ENCODE measurements around the gene MARVELD1. TPM values are rescaled to one million over a fixed set of nuclear protein-coding genes. Genes with fewer than 3 reads are reported as not detected.

Gene MARVELD1
- total and polyA plus RNA-seq, 2 experiments from 2014 or later = 7.3 to 23.7 TPM

DNA sequence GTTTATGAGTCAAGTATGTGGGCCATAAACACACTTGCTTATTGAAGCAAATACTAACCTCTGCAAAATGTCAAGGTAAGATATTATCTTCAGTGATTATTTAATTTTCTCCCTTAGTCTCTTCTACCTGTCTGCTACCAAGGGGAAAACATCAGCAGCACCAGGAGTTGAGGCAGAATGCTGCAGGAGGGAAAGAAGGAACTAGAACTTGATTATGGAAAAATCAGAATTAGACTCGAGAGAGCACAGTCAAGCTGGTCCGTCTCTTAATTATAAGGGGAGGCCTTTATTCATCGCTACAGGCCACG, 18.5 kb downstream of the MARVELD1 start (continued):
- TF ChIP-seq, protein P1, sequence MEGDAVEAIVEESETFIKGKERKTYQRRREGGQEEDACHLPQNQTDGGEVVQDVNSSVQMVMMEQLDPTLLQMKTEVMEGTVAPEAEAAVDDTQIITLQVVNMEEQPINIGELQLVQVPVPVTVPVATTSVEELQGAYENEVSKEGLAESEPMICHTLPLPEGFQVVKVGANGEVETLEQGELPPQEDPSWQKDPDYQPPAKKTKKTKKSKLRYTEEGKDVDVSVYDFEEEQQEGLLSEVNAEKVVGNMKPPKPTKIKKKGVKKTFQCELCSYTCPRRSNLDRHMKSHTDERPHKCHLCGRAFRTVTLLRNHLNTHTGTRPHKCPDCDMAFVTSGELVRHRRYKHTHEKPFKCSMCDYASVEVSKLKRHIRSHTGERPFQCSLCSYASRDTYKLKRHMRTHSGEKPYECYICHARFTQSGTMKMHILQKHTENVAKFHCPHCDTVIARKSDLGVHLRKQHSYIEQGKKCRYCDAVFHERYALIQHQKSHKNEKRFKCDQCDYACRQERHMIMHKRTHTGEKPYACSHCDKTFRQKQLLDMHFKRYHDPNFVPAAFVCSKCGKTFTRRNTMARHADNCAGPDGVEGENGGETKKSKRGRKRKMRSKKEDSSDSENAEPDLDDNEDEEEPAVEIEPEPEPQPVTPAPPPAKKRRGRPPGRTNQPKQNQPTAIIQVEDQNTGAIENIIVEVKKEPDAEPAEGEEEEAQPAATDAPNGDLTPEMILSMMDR (conservative IDR thresholded peaks at IDR 0.05; ENCODE audit: low read depth in 2 of 2) = no peak
- TF ChIP-seq ZNF331 (CRISPR knock-in tag; IDR thresholded peaks at IDR 0.05; ENCODE audit: low read depth) = no peak
- no peak for TF ChIP-seq REST (IDR thresholded peaks at IDR 0.05; ENCODE audit: unreplicated experiment)

DNA sequence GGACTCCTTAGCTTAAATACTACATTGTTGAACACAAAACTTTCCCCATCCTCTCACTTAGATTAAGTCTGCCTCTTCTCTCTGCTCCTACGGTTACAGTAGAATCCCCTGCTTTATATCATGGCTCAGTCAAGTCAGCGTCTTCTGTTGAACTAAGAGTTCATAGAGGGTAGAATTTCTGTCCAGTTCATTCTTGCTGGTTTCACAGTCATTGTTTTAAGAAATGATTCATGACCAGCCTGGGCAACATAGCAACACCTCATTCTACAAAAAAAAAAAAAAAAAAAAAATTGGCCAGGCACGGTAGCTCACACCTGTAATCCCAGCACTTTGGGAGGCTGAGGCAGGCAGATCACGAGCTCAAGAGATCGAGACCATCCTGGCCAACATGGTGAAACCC, 19.7 kb downstream of the MARVELD1 start:
- H3K4me3 Mint-ChIP-seq = no peak overlapping the region
- TF ChIP-seq ZNF462 (CRISPR knock-in tag; IDR thresholded peaks at IDR 0.05) = no peak
- no peak for TF ChIP-seq STAT1 (IDR thresholded peaks at IDR 0.05; ENCODE audit: unreplicated experiment)
- TF ChIP-seq CREB1 (CRISPR knock-in tag; IDR thresholded peaks at IDR 0.05; ENCODE audit: low read depth) = no peak
- TF ChIP-seq ZNF331 (CRISPR knock-in tag; IDR thresholded peaks at IDR 0.05; ENCODE audit: low read depth) = no peak
- TF ChIP-seq ETS1 (IDR thresholded peaks at IDR 0.05) = no peak

More for the DNA sequence above, 19.7 kb downstream of the MARVELD1 start:
- no peak overlapping the region for H3K27ac ChIP-seq (ENCODE audit: low read depth)
- no peak overlapping the region for H2AFZ ChIP-seq
- H4K20me1 ChIP-seq (replicated peaks; ENCODE audit: insufficient read depth) = 0 out of 2 replicates have a peak, but pooled peaks cover 4% of the 10 kb centered on the region
- Mint-ChIP-seq H3K9me3 (peaks cover 16% of the 10 kb centered on the region), H3K27ac (no peak overlapping the region), H3K36me3 (ENCODE audit: low read depth) (peaks cover 24% of the 10 kb centered on the region), H3K4me1 (peaks cover 7% of the 10 kb centered on the region), H3K27me3 (ENCODE audit: insufficient read depth, low read depth, poor library complexity) (peaks cover 29% of the 10 kb centered on the region)
- H3K27me3 ChIP-seq (ENCODE audit: insufficient read depth) = peaks cover 27% of the 10 kb centered on the region
- H3K36me3 ChIP-seq (ENCODE audit: insufficient read depth) = no peaks in the 10 kb centered on the region
- DNase-seq (ENCODE audit: low spot score) (no peak), ATAC-seq (no peak)
- peaks cover 11% of the 10 kb centered on the region for H3K79me2 ChIP-seq (replicated peaks; ENCODE audit: insufficient read depth)
- peaks cover 6% of the 10 kb centered on the region for H3K4me1 ChIP-seq (ENCODE audit: insufficient read depth)
- H3F3A ChIP-seq (replicated peaks; ENCODE audit: low read depth) = no peaks in the 10 kb centered on the region
- peaks cover 10% of the 10 kb centered on the region; the same call in 1 of the 2 replicates for H3K9me2 ChIP-seq (ENCODE audit: insufficient read depth)
- H3K4me2 ChIP-seq = no peak overlapping the region
- H3K4me3 ChIP-seq = no peak overlapping the region
